Activated CD4-positive, alpha-beta T cell treated with anti-CD3 and anti-CD28 coated beads for 36 hours (primary cell): ENCODE data around the gene FEZF1. TPM values are rescaled to one million over a fixed set of nuclear protein-coding genes. Genes with fewer than 3 reads are reported as not detected.

ENCODE experiments used
- ATAC-seq: fragments of 200-7000 bp; cut with Tn5 transposase; one replicate; pipeline ENCODE4 v1.10.0; 2021; ENCODE audit warnings: mild to moderate bottlenecking, moderate library complexity
- CTCF ChIA-PET: fragments of 350-600 bp; sonication (Branson Sonifier 250); formaldehyde crosslinking; loops from one replicate; lab custom pipeline; 2021; ENCODE audit warnings: antibody characterized with exemption; lab: Charles Lee
- POLR2A ChIA-PET: fragments of 350-600 bp; sonication (Branson Sonifier 250); formaldehyde crosslinking; loops from one replicate; lab custom pipeline; 2021; ENCODE audit warnings: antibody characterized with exemption, inconsistent platforms; lab: Charles Lee
- DNase-seq: peaks from one replicate; pipeline ENCODE4 v3.0.0-alpha.2; 2020
- H3K27ac Mint-ChIP-seq: one replicate; pipeline ENCODE4 v1.8.0; 2021; ENCODE audit warnings: mixed read lengths
- H3K27me3 Mint-ChIP-seq: one replicate; pipeline ENCODE4 v1.8.0; 2021; ENCODE audit warnings: mixed read lengths
- H3K36me3 Mint-ChIP-seq: one replicate; pipeline ENCODE4 v1.8.0; 2021; ENCODE audit warnings: low read depth, mixed read lengths
- H3K4me1 Mint-ChIP-seq: one replicate; pipeline ENCODE4 v1.8.0; 2021; ENCODE audit warnings: mixed read lengths
- H3K4me3 Mint-ChIP-seq: one replicate; pipeline ENCODE4 v1.8.0; 2021; ENCODE audit warnings: mild to moderate bottlenecking, moderate library complexity, mixed read lengths
- H3K9me3 Mint-ChIP-seq: one replicate; pipeline ENCODE4 v1.8.0; 2021; ENCODE audit warnings: low read depth, mixed read lengths
- intact Hi-C, 2 experiments: fragments of 100-400 bp; cut with DNase I in 1 of 2; cut with micrococcal nuclease in 1 of 2; formaldehyde crosslinking; loops; one replicate each; pipeline versions ENCODE4 v1.14.2 to v1.15.1; 2022 to 2024; cut with DNase I, micrococcal nuclease
- total RNA-seq, 2 experiments: library from RNA; stranded (reverse); gene quantifications; one replicate each; pipeline ENCODE4 v1.2.3, GENCODE V29; 2021

FEZF1 gene
- total RNA-seq, 2 experiments from 2014 or later = not detected

DNA sequence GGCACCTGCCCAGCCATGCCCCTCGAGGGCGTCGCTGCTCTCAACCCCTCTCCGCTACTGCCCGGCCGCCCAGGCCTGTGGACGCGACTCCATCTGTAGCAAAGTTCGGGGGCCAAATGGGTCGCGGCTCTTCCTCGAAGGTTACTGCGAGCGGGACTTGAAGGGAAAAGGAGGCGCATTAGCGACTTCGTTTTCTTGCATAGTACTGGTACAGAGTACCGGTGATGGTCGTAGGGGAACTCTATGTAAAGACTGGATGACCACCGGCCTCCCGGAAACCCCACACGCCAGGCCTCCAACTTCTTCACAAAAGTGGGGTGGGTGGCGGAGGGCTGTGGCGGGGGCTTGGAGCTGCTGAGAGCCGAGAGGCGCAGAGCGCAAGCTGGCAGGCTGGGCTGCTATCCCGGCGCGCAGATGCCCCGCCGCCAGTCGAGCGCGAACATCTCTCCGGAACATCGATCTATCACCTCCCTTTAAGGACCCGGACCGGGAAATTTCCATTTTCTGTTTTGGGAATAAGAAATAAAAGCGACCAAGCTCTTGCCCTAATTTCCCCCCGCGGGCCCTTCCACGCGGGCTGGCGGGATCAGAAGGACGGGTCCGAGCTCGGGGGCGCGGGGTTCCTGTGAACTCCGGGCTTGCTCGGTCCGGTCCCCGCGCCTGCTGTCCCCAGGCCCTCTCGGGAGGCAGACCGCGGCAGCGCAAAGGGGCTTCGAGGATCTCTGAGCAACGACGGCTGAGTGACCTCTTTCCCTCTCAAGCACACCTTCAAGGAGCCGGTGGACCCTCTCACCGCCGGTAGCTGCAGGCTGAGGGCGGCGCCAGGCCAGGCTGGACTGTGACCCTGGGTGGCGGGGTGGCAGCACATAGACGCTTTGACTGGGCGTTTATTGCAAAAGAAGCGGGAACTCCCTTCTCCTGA lies 12.2 kb upstream of the FEZF1 start:
- no peaks in the 10 kb centered on the region for H3K4me1 Mint-ChIP-seq
- intact Hi-C loops = loop anchor here in 1 of 2 experiments (2.0 kb wide), 1 partner anchor 14 kb away; no protein-coding TSS in a partner anchor
- ChIA-PET CTCF (no interaction called here), POLR2A (interaction anchor here (0.6 kb wide), 1 partner anchor 755 kb away, joined by 3 read pairs; no protein-coding TSS in a partner anchor)
- H3K27ac Mint-ChIP-seq = no peak overlapping the region
- DNase-seq (no peak), ATAC-seq (no peak)
- no peak overlapping the region for H3K4me3 Mint-ChIP-seq
- H3K27me3 Mint-ChIP-seq = peaks cover 54% of the 10 kb centered on the region
- no peaks in the 10 kb centered on the region for H3K36me3 Mint-ChIP-seq
- peaks cover 8% of the 10 kb centered on the region for H3K9me3 Mint-ChIP-seq

DNA sequence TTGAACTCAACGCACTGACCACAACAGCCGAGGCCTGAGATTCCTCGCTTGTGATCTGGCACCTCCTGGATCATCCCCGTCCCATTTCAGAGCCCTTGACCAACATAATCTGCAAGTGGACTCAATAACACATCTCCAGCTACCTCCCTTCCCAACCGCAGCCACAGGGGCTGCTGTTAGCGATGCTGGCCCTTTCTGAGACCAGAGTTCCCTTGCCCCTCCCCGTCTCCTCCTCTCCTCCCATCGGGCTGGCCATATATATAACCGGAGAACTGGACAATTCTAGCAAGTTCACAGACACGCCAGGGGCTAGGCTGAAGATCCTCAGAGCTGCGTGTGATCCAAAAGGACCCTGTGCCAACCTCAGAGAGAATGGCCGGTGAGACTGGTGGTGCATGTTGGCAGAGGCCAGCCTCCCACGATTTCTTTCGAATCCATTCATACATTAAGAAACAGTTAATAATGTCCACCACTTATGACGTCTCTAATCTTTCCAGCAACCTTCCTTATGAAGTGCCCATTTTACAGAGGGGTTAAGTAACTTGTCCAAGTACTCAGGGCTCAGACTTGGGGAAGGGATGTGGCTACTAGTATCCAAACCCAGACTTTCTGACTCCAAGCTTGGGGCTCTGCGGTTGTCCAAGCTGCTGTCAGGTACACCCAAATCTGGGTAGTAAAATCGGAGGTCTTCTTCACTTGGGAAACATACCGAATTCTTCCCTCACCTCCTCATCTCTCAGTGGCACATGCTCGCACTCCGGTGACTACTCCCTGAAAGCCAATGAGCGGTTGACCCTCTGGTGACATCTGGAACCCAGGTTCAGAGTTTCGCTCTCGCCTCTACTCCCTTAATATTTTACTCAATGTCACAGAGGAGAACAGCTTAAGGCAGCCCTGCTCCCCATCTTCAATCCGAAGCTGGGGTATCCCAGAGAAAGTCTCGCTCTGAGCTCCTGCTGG lies 11.2 kb upstream of the FEZF1 start:
- no peaks in the 10 kb centered on the region for H3K36me3 Mint-ChIP-seq
- no peak overlapping the region for H3K27ac Mint-ChIP-seq
- no peak overlapping the region for H3K4me3 Mint-ChIP-seq
- DNase-seq = no peak
- no peak for ATAC-seq
- intact Hi-C loops = loop anchor here in 1 of 2 experiments (2.0 kb wide), 1 partner anchor 13 kb away; no protein-coding TSS in a partner anchor
- peaks cover 8% of the 10 kb centered on the region for H3K9me3 Mint-ChIP-seq
- H3K27me3 Mint-ChIP-seq = peaks cover 60% of the 10 kb centered on the region
- H3K4me1 Mint-ChIP-seq = no peaks in the 10 kb centered on the region
- CTCF ChIA-PET = no interaction called here
- POLR2A ChIA-PET = no interaction called here

DNA sequence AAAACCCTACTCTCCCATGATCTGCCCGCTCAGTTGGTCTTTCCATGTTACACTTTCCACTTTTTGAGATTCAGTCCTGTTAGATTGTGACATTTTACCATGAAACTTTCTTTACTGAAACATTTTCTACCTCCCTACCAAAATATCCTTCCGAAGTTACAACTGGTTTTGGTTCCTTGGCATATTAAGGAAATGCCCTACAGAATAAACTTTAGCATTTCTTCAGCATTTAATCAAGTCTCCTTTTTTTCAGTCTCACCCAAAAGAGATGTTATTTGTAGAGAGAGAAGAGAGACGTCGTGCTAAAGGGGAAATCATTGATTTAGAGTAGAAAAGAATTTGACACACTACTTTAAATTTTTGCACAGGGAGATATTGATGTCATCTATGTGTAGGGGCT lies 9.7 kb upstream of the FEZF1 start:
- intact Hi-C loops = no loop called here
- CTCF ChIA-PET = no interaction called here
- peaks cover 67% of the 10 kb centered on the region for H3K27me3 Mint-ChIP-seq
- POLR2A ChIA-PET = no interaction called here
- DNase-seq (no peak), ATAC-seq (no peak)
- no peak overlapping the region for H3K4me3 Mint-ChIP-seq
- H3K36me3 Mint-ChIP-seq = no peaks in the 10 kb centered on the region
- no peak overlapping the region for H3K27ac Mint-ChIP-seq
- peaks cover 8% of the 10 kb centered on the region for H3K9me3 Mint-ChIP-seq
- H3K4me1 Mint-ChIP-seq = no peaks in the 10 kb centered on the region

DNA sequence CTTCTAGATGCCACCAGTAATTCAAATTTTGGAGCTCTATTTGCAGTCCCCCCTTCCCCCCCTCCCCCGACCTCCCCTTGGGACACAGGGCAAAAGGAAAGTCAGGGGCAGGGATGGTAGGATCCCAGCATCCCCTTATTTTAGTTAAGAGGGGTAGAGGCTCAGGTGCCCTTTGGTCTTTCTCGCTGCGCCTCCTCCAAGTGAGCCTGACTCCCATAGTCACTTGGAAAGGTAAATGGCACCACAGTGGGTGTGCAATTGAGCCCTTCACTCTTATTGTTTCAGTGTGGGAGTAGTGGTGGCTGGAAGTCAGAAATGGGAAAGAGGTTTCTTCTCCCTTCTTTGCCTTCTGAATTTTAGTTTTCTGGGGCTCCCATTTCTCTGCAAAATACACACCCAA lies 8.2 kb upstream of the FEZF1 start:
- intact Hi-C loops = no loop called here
- peaks cover 66% of the 10 kb centered on the region for H3K27me3 Mint-ChIP-seq

DNA sequence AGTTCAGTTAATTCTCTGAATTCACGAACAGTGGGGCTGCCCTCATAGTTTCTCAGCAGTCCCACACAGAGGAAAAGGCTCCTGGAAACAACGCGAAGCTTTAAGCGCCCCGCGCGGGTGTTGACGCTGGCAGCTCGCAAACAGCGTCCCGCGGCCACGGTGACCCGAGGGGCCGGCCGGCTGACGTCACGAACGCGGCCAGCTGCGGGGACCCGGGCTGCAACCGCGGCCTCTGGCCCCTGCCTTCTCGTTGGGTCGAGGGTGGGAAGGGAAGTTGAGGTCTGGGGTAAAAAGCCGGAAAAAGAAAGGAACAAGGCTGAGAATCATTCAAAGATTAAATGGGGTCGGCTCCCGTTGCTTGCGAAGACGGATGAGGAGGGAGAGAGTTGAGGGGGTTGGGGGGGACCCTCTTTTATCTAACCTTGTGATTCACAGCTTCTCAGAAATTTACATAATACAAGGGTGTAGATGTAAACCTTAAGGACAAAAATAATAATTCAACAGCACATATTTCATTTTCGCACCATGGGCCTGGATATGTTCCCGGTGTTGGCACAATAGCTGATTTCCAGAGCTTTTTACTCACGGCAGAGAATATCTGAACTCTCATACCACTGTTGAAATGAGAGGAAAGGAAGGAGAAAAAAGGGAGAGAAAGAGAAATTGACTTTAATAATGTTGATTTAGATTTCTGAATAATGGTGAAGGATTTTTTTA lies 7.3 kb upstream of the FEZF1 start:
- intact Hi-C loops = no loop called here
- no peak for DNase-seq
- ChIA-PET POLR2A (no interaction called here), CTCF (interaction anchor here (0.6 kb wide), 1 partner anchor 347 kb away, joined by 5 read pairs; no protein-coding TSS in a partner anchor)
- H3K27me3 Mint-ChIP-seq = peaks cover 69% of the 10 kb centered on the region
- peaks cover 8% of the 10 kb centered on the region for H3K9me3 Mint-ChIP-seq
- H3K36me3 Mint-ChIP-seq = no peaks in the 10 kb centered on the region
- no peak overlapping the region for H3K4me3 Mint-ChIP-seq
- H3K27ac Mint-ChIP-seq = no peak overlapping the region
- ATAC-seq = no peak
- no peaks in the 10 kb centered on the region for H3K4me1 Mint-ChIP-seq

More for the DNA sequence above, 8.2 kb upstream of the FEZF1 start:
- Mint-ChIP-seq H3K27ac (no peak overlapping the region), H3K4me3 (no peak overlapping the region), H3K9me3 (peaks cover 8% of the 10 kb centered on the region), H3K4me1 (no peaks in the 10 kb centered on the region), H3K36me3 (no peaks in the 10 kb centered on the region)
- CTCF ChIA-PET = interaction anchor here (0.6 kb wide), 1 partner anchor 346 kb away, joined by 5 read pairs; no protein-coding TSS in a partner anchor
- POLR2A ChIA-PET = no interaction called here
- DNase-seq (no peak), ATAC-seq (no peak)

DNA sequence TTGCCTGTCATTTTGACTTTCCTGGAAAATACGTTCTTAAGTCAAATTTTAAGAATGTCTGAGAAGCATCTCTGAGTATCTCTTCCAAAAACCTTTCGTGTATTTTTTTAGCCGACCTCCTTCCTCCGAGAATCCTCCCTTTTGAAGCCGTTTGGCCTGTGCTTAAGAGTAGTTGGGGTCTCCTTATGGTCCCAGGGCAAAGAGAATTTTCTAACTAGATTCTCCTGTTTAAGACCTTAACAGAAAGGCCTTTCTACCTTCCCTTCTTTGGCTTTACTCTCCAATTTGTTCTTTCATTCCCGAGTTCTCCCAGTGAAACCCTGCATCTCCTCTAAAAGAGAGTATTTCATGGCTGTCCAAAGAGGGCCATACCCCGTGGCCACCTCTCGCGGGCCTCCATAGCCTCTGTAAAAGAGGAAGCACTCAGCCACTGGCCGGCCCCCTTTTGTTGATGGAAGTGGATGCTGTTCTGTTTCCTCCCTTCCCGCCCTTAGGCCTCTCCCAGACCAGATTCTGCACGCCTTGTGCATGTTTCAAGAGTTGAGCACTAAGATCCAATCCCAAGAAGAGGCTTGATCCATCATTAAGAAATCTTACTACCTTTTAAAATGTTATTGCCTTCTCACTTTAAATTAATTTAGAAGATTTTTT lies 6.6 kb upstream of the FEZF1 start:
- no peaks in the 10 kb centered on the region for H3K36me3 Mint-ChIP-seq
- ATAC-seq = no peak
- H3K27ac Mint-ChIP-seq = no peak overlapping the region
- H3K4me3 Mint-ChIP-seq = no peak overlapping the region
- intact Hi-C loops = no loop called here
- ChIA-PET CTCF (no interaction called here), POLR2A (no interaction called here)
- H3K4me1 Mint-ChIP-seq = no peaks in the 10 kb centered on the region
- peaks cover 8% of the 10 kb centered on the region for H3K9me3 Mint-ChIP-seq
- H3K27me3 Mint-ChIP-seq = peaks cover 72% of the 10 kb centered on the region
- DNase-seq = no peak

DNA sequence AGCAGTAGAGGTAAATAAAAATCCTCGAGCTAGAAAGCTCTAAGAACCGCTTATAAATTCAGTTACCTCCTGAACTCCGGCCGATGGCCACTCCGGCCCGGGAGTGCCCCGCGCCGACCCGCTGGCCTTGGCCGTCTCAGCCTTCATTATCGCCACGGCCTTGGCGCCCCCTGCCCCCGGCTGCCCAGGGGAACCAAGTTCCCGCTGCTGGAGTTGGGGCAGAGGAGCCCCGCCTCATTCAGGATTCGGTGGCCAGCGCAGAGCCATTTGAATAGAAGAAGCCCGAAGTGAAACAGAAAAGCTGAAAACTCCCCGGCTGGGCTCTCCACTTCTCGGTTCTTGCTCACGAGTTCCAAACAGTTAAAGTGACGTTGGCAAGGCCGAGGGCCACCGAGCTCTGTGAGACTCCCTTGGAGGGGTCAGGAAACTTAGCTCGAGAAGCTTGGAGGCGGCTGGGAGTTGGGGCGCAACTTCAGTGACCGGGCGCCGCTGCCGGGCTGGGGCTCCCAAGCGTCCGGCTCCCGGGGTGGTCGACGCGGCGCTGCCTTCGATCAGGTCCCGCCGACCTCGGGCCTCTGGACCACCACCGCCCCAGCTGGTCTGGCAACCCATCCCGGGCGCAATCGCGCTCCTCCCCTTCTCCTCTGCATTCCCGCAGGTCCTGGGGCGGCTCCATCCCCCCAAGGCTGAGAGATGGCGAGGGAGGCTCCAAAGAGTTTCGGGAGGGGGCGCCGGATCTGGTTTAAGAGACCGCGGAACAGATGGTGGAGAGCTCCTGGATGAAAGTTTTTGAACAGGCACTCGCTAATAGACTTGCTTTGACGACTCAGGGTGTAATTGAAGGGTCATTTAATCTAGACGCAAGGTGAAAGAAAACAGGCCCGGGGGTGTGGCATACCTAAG lies 5.8 kb upstream of the FEZF1 start:
- POLR2A ChIA-PET = no interaction called here
- intact Hi-C loops = no loop called here
- DNase-seq = no peak
- Mint-ChIP-seq H3K4me3 (no peak overlapping the region), H3K9me3 (peaks cover 8% of the 10 kb centered on the region), H3K36me3 (no peaks in the 10 kb centered on the region), H3K27ac (no peak overlapping the region), H3K27me3 (peaks cover 71% of the 10 kb centered on the region), H3K4me1 (no peaks in the 10 kb centered on the region)
- CTCF ChIA-PET = no interaction called here
- no peak for ATAC-seq

DNA sequence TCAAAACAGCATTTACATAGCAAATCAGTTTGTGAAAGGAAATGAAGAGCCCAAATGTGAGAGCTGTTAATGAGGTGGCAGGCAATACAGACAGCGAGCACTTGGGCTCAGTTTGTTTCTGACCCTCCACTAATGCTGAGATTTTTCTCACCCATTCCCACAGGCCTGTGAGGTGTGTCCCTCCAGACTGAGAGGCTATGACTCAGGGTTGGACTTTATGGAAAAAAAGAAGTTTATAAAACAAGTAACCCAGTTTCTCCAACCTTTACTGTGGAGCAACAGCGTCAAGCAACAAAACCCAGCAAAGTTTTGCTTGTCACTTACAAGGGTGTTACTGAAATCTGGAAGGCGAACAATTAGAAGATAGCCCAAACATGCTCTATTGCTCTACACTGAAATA lies 4.9 kb upstream of the FEZF1 start:
- peaks cover 69% of the 10 kb centered on the region for H3K27me3 Mint-ChIP-seq
- H3K9me3 Mint-ChIP-seq = peaks cover 3% of the 10 kb centered on the region
- DNase-seq (no peak), ATAC-seq (no peak)
- H3K4me3 Mint-ChIP-seq = no peak overlapping the region
- no peaks in the 10 kb centered on the region for H3K4me1 Mint-ChIP-seq
- ChIA-PET CTCF (no interaction called here), POLR2A (no interaction called here)
- no peaks in the 10 kb centered on the region for H3K36me3 Mint-ChIP-seq
- intact Hi-C loops = loop anchor here in 1 of 2 experiments (10.0 kb wide), 1 partner anchor 575 kb away; the partner anchor contains the start of gene CADPS2
- no peak overlapping the region for H3K27ac Mint-ChIP-seq

DNA sequence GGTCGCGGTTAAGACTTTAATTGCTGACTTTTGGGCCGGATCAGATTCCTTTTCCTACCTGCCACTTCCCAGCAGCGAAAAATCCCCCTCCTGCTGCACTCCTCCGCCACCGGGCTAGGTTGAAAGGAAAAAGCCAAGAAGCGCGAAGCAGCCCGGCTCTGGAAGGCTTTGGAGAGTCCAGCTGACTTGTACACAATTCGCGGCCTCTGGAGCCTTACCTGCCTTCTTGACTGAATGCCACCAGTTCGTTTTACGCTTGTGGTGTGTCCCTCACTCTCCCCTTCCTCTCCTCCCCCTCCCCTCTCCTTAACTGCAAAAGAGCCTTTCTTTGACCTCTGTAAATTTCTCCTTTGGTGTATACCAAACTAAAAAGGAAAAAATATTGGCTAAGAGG lies 2.7 kb upstream of the FEZF1 start:
- H3K27ac Mint-ChIP-seq = no peak overlapping the region
- POLR2A ChIA-PET = no interaction called here
- peaks cover 74% of the 10 kb centered on the region for H3K27me3 Mint-ChIP-seq
- CTCF ChIA-PET = no interaction called here
- intact Hi-C loops = loop anchor here in 1 of 2 experiments (10.0 kb wide), 1 partner anchor 578 kb away; the partner anchor contains the start of gene CADPS2
- no peaks in the 10 kb centered on the region for H3K4me1 Mint-ChIP-seq
- no peak for DNase-seq
- no peaks in the 10 kb centered on the region for H3K9me3 Mint-ChIP-seq
- no peaks in the 10 kb centered on the region for H3K36me3 Mint-ChIP-seq
- H3K4me3 Mint-ChIP-seq = no peak overlapping the region
- no peak for ATAC-seq
